IMR-90 (cell line): ENCODE measurements around the gene PDCD1. TPM values are rescaled to one million over a fixed set of nuclear protein-coding genes. Genes with fewer than 3 reads are reported as not detected.

ENCODE experiments used
- ATAC-seq: fragments of 200-7000 bp; cut with Tn5 transposase; 2 replicates; pipeline ENCODE4 v1.9.1; 2020; ENCODE audit warnings: low read depth, mild to moderate bottlenecking, moderate library complexity
- BruUV-seq: library from RNA; stranded (reverse); fragments of 400-500 nt; replicated peaks from 2 replicates; lab custom pipeline; 2021; lab: Mats Ljungman, UMichigan
- CTCF ChIA-PET: fragments of 300-600 bp; formaldehyde crosslinking; extraction: SDS; loops from one replicate; lab custom pipeline; 2021; ENCODE audit warnings: antibody characterized with exemption; lab: Yijun Ruan, JAX
- POLR2A ChIA-PET: fragments of 300-600 bp; sonication (Branson Sonifier 250); formaldehyde crosslinking; loops from one replicate; lab custom pipeline; 2022; ENCODE audit warnings: antibody characterized with exemption; ENCODE audit not compliant: unreplicated experiment; lab: Charles Lee
- DNase-seq: peaks from one replicate; pipeline ENCODE4 v3.0.0; 2013
- H2AFZ ChIP-seq: replicated peaks from 2 replicates; pipeline ENCODE3; 2013; ENCODE audit warnings: low read length, mild to moderate bottlenecking; ENCODE audit not compliant: poor library complexity
- H2AK5ac ChIP-seq: 2 replicates; pipeline ENCODE4 v1.6.1; 2013; ENCODE audit warnings: low read depth, low read length, inconsistent platforms
- H2AK9ac ChIP-seq: replicated peaks from 2 replicates; pipeline ENCODE3; 2013; ENCODE audit warnings: mild to moderate bottlenecking, low read depth, low read length, moderate library complexity; ENCODE audit not compliant: poor library complexity
- H2BK120ac ChIP-seq: 2 replicates; pipeline ENCODE4 v1.6.1; 2013; ENCODE audit warnings: low read depth, low read length, inconsistent platforms
- H2BK15ac ChIP-seq: 3 replicates; pipeline ENCODE4 v1.6.1; 2013; ENCODE audit warnings: low read depth, low read length, inconsistent platforms
- H2BK20ac ChIP-seq: 2 replicates; pipeline ENCODE4 v1.6.1; 2013; ENCODE audit warnings: low read depth, mild to moderate bottlenecking, inconsistent platforms, low read length, moderate library complexity
- H2BK5ac ChIP-seq: 2 replicates; pipeline ENCODE4 v1.6.1; 2013; ENCODE audit warnings: mild to moderate bottlenecking, low read depth, low read length, inconsistent platforms; ENCODE audit not compliant: poor library complexity, severe bottlenecking
- H3K14ac ChIP-seq: replicated peaks from 2 replicates; pipeline ENCODE4 v1.6.1; 2013; ENCODE audit warnings: low read depth, low read length, inconsistent platforms
- H3K18ac ChIP-seq: 2 replicates; pipeline ENCODE4 v1.6.1; 2013; ENCODE audit warnings: low read depth, low read length, control low read depth
- H3K23ac ChIP-seq: 2 replicates; pipeline ENCODE4 v1.6.1; 2013; ENCODE audit warnings: low read depth, low read length, inconsistent platforms
- H3K27ac ChIP-seq: 2 replicates; pipeline ENCODE4 v1.5.1; 2013; ENCODE audit warnings: mild to moderate bottlenecking, control low read depth, low read length; ENCODE audit not compliant: insufficient read depth
- H3K27me3 ChIP-seq: 2 replicates; pipeline ENCODE4 v1.6.1; 2013; ENCODE audit warnings: low read length; ENCODE audit not compliant: control insufficient read depth, insufficient read depth
- H3K36me3 ChIP-seq: 2 replicates; pipeline ENCODE4 v1.6.1; 2013; ENCODE audit warnings: low read length, mixed read lengths; ENCODE audit not compliant: control insufficient read depth, insufficient read depth
- H3K4ac ChIP-seq: 2 replicates; pipeline ENCODE4 v1.6.1; 2013; ENCODE audit warnings: low read depth, low read length, inconsistent platforms
- H3K4me1 ChIP-seq: 2 replicates; pipeline ENCODE4 v1.6.1; 2013; ENCODE audit warnings: low read length, mixed read lengths; ENCODE audit not compliant: control insufficient read depth, insufficient read depth
- H3K4me2 ChIP-seq: 2 replicates; pipeline ENCODE4 v1.6.1; 2013; ENCODE audit warnings: low read depth, mild to moderate bottlenecking, control low read depth, low read length, moderate library complexity
- H3K4me3 ChIP-seq: 2 replicates; pipeline ENCODE4 v1.5.1; 2013; ENCODE audit warnings: low read depth, mild to moderate bottlenecking, control low read depth, low read length, moderate library complexity; ENCODE audit not compliant: insufficient read depth
- H3K56ac ChIP-seq: 2 replicates; pipeline ENCODE4 v1.6.1; 2013; ENCODE audit warnings: low read length, inconsistent platforms; ENCODE audit not compliant: insufficient read depth; ENCODE audit errors: extremely low read depth
- H3K79me1 ChIP-seq, 2 experiments: 2 replicates each; pipeline ENCODE4 v1.6.1; 2013; ENCODE audit warnings: low read length in 2 of 2, inconsistent platforms in 1 of 2, low read depth in 1 of 2
- H3K9ac ChIP-seq: 2 replicates; pipeline ENCODE4 v1.6.1; 2013; ENCODE audit warnings: low read depth, low read length, control low read depth
- H3K9me1 ChIP-seq: 2 replicates; pipeline ENCODE4 v1.6.1; 2013; ENCODE audit warnings: low read length, inconsistent platforms; ENCODE audit not compliant: insufficient read depth
- H3K9me3 ChIP-seq: 2 replicates; pipeline ENCODE4 v1.6.1; 2013; ENCODE audit warnings: low read length; ENCODE audit not compliant: control insufficient read depth, insufficient read depth
- H4K20me1 ChIP-seq: 2 replicates; pipeline ENCODE4 v1.6.1; 2013; ENCODE audit warnings: low read length, inconsistent platforms; ENCODE audit not compliant: insufficient read depth
- H4K5ac ChIP-seq: 2 replicates; pipeline ENCODE4 v1.6.1; 2013; ENCODE audit warnings: mild to moderate bottlenecking, low read depth, low read length, control low read depth
- H4K8ac ChIP-seq, 2 experiments: 2 replicates each; pipeline ENCODE4 v1.6.1; 2013; ENCODE audit warnings: low read depth in 2 of 2, low read length in 2 of 2, control low read depth in 1 of 2, inconsistent platforms in 1 of 2
- H4K91ac ChIP-seq: 2 replicates; pipeline ENCODE4 v1.6.1; 2013; ENCODE audit warnings: low read depth, low read length, inconsistent platforms; ENCODE audit not compliant: insufficient read depth
- CEBPB ChIP-seq: IDR thresholded peaks from 2 replicates; pipeline ENCODE4 v1.6.1; 2012; ENCODE audit warnings: low read depth, low read length, improper control_type of control experiment
- CHD1 ChIP-seq: IDR thresholded peaks from 2 replicates; pipeline ENCODE4 v1.6.1; 2012; ENCODE audit warnings: low read depth, low read length, improper control_type of control experiment
- MAFK ChIP-seq: IDR thresholded peaks from 2 replicates; pipeline ENCODE4 v1.6.1; 2012; ENCODE audit warnings: low read depth, low read length, improper control_type of control experiment
- MXI1 ChIP-seq: IDR thresholded peaks from 2 replicates; pipeline ENCODE4 v1.6.1; 2012; ENCODE audit warnings: low read depth, mild to moderate bottlenecking, low read length, moderate library complexity, borderline replicate concordance
- RCOR1 ChIP-seq: IDR thresholded peaks from 2 replicates; pipeline ENCODE4 v1.6.1; 2012; ENCODE audit warnings: mild to moderate bottlenecking, low read length, improper control_type of control experiment; ENCODE audit not compliant: insufficient replicate concordance
- RFX5 ChIP-seq: IDR thresholded peaks from 2 replicates; pipeline ENCODE4 v1.8.0; 2012; ENCODE audit warnings: low read depth, mild to moderate bottlenecking, low read length, moderate library complexity
- SMC3 ChIP-seq: fragments of 150-350 bp; IDR thresholded peaks from 2 replicates; pipeline ENCODE4 v1.6.1; 2016; ENCODE audit warnings: low read depth, mild to moderate bottlenecking, antibody characterized with exemption, low read length, moderate library complexity
- WGBS, 2 experiments: methylation state at CpG; one replicate each; pipeline versions ENCODE4 v1.1.5 to v1.1.7; 2013; ENCODE audit warnings: missing lambda C conversion rate in 2 of 2; ENCODE audit not compliant: insufficient read length in 1 of 2; ENCODE audit errors: extremely low coverage in 2 of 2; 5-methylcytosine and 5-hydroxymethylcytosine counted together
- dilution Hi-C: fragments of 300-500 bp; cut with HindIII; formaldehyde crosslinking; loops from one replicate; pipeline ENCODE4 v1.14.3; 2018; ENCODE audit warnings: low sequenced_read_pairs; ENCODE audit not compliant: unreplicated experiment
- in situ Hi-C: fragments of 300-500 bp; cut with MboI; formaldehyde crosslinking; loops from 3 replicates; pipeline ENCODE4 v1.14.3; 2019; ENCODE audit warnings: low sequenced_read_pairs, inconsistent platforms, mixed read lengths
- intact Hi-C: fragments of 100-400 bp; cut with micrococcal nuclease; formaldehyde crosslinking; loops from 2 replicates; pipeline ENCODE4 v1.10.0; 2022
- polyA plus RNA-seq, 3 experiments: library from polyadenylated mRNA; depleted of rRNA; stranded (reverse); fragments of >200 nt; gene quantifications; 2 replicates each; pipeline ENCODE4 v1.2.3, GENCODE V29; 2012; ENCODE audit warnings: low replicate concordance in 1 of 3
- total RNA-seq: library from RNA; depleted of rRNA; stranded (reverse); fragments of >200 nt; gene quantifications from 2 replicates; pipeline ENCODE4 v1.2.3, GENCODE V29; 2012
- TF ChIP-seq, protein P1 (sequence below): fragments of 150-350 bp; IDR thresholded peaks from 2 replicates; pipeline ENCODE4 v1.6.1; 2016; ENCODE audit warnings: low read depth, mild to moderate bottlenecking, low read length, moderate library complexity, borderline replicate concordance
- TF ChIP-seq, protein P2 (sequence below): fragments of 150-350 bp; IDR thresholded peaks from 2 replicates; pipeline ENCODE4 v1.6.1; 2017; ENCODE audit warnings: mild to moderate bottlenecking, antibody characterized with exemption, low read length, low read depth

PDCD1 gene
- total and polyA plus RNA-seq, 2 of the 4 experiments (the other 2 are of a cell fraction): not detected

DNA sequence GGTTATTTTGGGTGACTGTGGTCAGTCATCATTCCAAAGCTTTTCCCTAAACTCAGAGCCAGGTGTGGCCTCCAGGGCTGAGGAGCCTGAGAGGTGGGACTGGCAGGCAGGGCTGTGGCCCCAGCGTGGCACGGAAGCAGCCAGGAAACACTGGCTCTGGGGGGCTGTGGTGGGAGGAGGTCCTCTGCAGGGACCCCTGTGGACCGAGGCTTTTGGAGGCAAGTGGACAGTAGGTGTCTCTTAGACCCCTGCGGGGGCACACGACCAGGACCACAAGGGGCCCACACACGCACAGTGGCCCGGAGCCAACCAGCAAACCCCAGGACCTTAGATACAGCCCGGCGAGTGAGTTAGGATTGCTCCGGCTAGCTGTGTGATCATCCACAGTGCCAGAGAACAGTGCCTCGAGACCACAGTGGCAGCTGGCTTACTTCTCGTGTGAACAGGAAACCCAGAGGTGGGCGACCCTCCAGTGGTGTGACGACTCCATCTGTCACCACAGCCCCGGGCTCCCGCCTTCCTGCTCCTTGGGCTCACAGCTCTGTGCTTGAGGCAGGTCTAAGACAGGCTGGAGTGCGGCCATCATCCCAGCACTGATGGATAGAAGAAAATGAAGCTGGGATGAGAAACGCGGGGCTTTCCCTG, 9.2 kb upstream of the PDCD1 start:
- Histone ChIP-seq H3K4me1 (no peaks in the 10 kb centered on the region; the same call in 1 of the 2 replicates), H4K91ac (no peak overlapping the region), H4K5ac (no peak overlapping the region), H3K23ac (no peak overlapping the region), H3K9me3 (no peaks in the 10 kb centered on the region), H3K4ac (no peak overlapping the region), H3K9me1 (peaks cover 19% of the 10 kb centered on the region), H2AFZ (peak overlapping the region; percentile 70), H2BK20ac (no peak overlapping the region), H2BK5ac (no peak overlapping the region), H3K9ac (no peak overlapping the region), H3K4me2 (no peak overlapping the region), H4K8ac (no peak overlapping the region), H3K56ac (no peak overlapping the region), H3K27me3 (peaks cover 48% of the 10 kb centered on the region), H3K27ac (no peak overlapping the region), H3K18ac (no peak overlapping the region), H3K14ac (no peak overlapping the region), H3K36me3 (no peaks in the 10 kb centered on the region), H2AK5ac (no peak overlapping the region), H2BK15ac (no peak overlapping the region), H3K79me1 (no peaks in the 10 kb centered on the region), H4K20me1 (peaks cover 5% of the 10 kb centered on the region), H3K4me3 (no peak overlapping the region), H2AK9ac (peak overlapping the region; percentile 28), H2BK120ac (no peak overlapping the region)
- dilution Hi-C loops (no loop called here), intact Hi-C loops (no loop called here), in situ Hi-C loops (no loop called here)
- no peak for DNase-seq
- no TSS peak for BruUV-seq
- ATAC-seq: no peak
- ChIA-PET POLR2A (no interaction called here), CTCF (interaction anchor here (0.9 kb wide), 1 partner anchor 8 kb away, joined by 4 read pairs; no protein-coding TSS in a partner anchor)
- TF ChIP-seq MAFK: no peak
- TF ChIP-seq, protein P1, sequence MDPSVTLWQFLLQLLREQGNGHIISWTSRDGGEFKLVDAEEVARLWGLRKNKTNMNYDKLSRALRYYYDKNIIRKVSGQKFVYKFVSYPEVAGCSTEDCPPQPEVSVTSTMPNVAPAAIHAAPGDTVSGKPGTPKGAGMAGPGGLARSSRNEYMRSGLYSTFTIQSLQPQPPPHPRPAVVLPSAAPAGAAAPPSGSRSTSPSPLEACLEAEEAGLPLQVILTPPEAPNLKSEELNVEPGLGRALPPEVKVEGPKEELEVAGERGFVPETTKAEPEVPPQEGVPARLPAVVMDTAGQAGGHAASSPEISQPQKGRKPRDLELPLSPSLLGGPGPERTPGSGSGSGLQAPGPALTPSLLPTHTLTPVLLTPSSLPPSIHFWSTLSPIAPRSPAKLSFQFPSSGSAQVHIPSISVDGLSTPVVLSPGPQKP: no peak
- no peak for TF ChIP-seq MXI1
- TF ChIP-seq RFX5: no peak
- TF ChIP-seq CHD1: no peak
- no peak for TF ChIP-seq CEBPB
- no peak for TF ChIP-seq SMC3
- TF ChIP-seq, protein P2, sequence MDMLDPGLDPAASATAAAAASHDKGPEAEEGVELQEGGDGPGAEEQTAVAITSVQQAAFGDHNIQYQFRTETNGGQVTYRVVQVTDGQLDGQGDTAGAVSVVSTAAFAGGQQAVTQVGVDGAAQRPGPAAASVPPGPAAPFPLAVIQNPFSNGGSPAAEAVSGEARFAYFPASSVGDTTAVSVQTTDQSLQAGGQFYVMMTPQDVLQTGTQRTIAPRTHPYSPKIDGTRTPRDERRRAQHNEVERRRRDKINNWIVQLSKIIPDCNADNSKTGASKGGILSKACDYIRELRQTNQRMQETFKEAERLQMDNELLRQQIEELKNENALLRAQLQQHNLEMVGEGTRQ: no peak
- no peak for TF ChIP-seq RCOR1
- WGBS, 2 experiments: 74% methylated on average over 5 of the region's 19 CpGs; no CpG with 5 or more reads in 1 of the 2 experiments
